OCI-LY3 (cell line): ENCODE measurements around the gene MCM3AP.
"Not testable (repeated sequence)": the region's sequence is repeated elsewhere in the genome, so short reads cannot be mapped to it uniquely, and the experiment has no call there.

ENCODE experiments used
- H2AFZ ChIP-seq: fragments of 200-600, 300-600 bp; shearing (Covaris generic); 2 replicates; pipeline ENCODE4 v1.6.0; 2014; ENCODE audit warnings: antibody characterized with exemption, low read depth, low read length
- H3K27ac ChIP-seq: fragments of 200-600, 300-600 bp; sonication (generic); 2 replicates; pipeline ENCODE4 v1.5.1; 2014; ENCODE audit warnings: mild to moderate bottlenecking, low read length, moderate library complexity, mixed read lengths
- H3K27me3 ChIP-seq: fragments of 200-600, 300-600 bp; sonication (generic); 2 replicates; pipeline ENCODE4 v1.6.1; 2014; ENCODE audit warnings: low read depth, low read length, mixed read lengths
- H3K36me3 ChIP-seq: fragments of 200-600, 300-600 bp; sonication (generic); replicated peaks from 2 replicates; pipeline ENCODE3; 2014; ENCODE audit warnings: low read depth, low read length, mixed read lengths
- H3K4me1 ChIP-seq: fragments of 300-600, 200-600 bp; sonication (generic); 2 replicates; pipeline ENCODE4 v1.6.1; 2014; ENCODE audit warnings: low read length, mixed read lengths
- H3K4me2 ChIP-seq: fragments of 200-600, 300-600 bp; sonication (generic); 2 replicates; pipeline ENCODE4 v1.6.1; 2014; ENCODE audit warnings: low read length, mixed read lengths
- H3K4me3 ChIP-seq: fragments of 300-600, 200-600 bp; sonication (generic); 2 replicates; pipeline ENCODE4 v1.5.1; 2014; ENCODE audit warnings: antibody characterized with exemption, mild to moderate bottlenecking, low read length, moderate library complexity
- H3K79me2 ChIP-seq: fragments of 300-600, 200-600 bp; shearing (Covaris generic); 2 replicates; pipeline ENCODE4 v1.6.1; 2014; ENCODE audit warnings: mild to moderate bottlenecking, low read length, mixed read lengths
- H3K9ac ChIP-seq: fragments of 300-600, 200-600 bp; shearing (Covaris generic); 2 replicates; pipeline ENCODE4 v1.6.0; 2014; ENCODE audit warnings: mild to moderate bottlenecking, low read length, moderate library complexity
- H3K9me3 ChIP-seq: fragments of 200-600, 300-600 bp; shearing (Covaris generic); 2 replicates; pipeline ENCODE4 v1.6.1; 2014; ENCODE audit warnings: low read length, mixed read lengths; ENCODE audit not compliant: insufficient read depth
- H4K20me1 ChIP-seq: fragments of 200-600, 300-600 bp; sonication (generic); 2 replicates; pipeline ENCODE4 v1.6.1; 2016; ENCODE audit warnings: low read length, mixed read lengths; ENCODE audit not compliant: insufficient read depth
- CTCF ChIP-seq: fragments of 200-600, 300-600 bp; sonication (generic); IDR thresholded peaks from 2 replicates; pipeline ENCODE4 v1.5.1; 2014; ENCODE audit warnings: antibody characterized with exemption, low read length, low read depth
- EZH2phosphoT487 ChIP-seq: fragments of 200-600 bp; shearing (Covaris generic); IDR thresholded peaks from 2 replicates; pipeline ENCODE4 v1.6.1; 2018; ENCODE audit warnings: antibody characterized with exemption, mixed run types, low read depth

MCM3AP gene

GRCh38 chr21:46245213-46245915 is 40.0 kb downstream of the MCM3AP start:
- H3K4me3 ChIP-seq: no peak overlapping the region
- H3K36me3 ChIP-seq: peaks cover 67% of the 10 kb centered on the region
- no peaks in the 10 kb centered on the region for H3K27me3 ChIP-seq
- no peak overlapping the region for H3K9ac ChIP-seq
- peaks cover 21% of the 10 kb centered on the region for H3K4me1 ChIP-seq
- H3K4me2 ChIP-seq: no peak overlapping the region
- H3K79me2 ChIP-seq: no peaks in the 10 kb centered on the region
- H3K27ac ChIP-seq: no peak overlapping the region
- H3K9me3 ChIP-seq: no peaks in the 10 kb centered on the region
- no peak overlapping the region for H2AFZ ChIP-seq
- no peaks in the 10 kb centered on the region for H4K20me1 ChIP-seq
- TF ChIP-seq EZH2phosphoT487 (no peak), CTCF (no peak)

- H3K27me3 ChIP-seq: no peaks in the 10 kb centered on the region
- H3K4me3 ChIP-seq: no peak overlapping the region
- H3K4me1 ChIP-seq: peaks cover 18% of the 10 kb centered on the region
- no peak overlapping the region for H3K4me2 ChIP-seq
- no peaks in the 10 kb centered on the region for H3K9me3 ChIP-seq
- H4K20me1 ChIP-seq: no peaks in the 10 kb centered on the region
- TF ChIP-seq EZH2phosphoT487: no peak
- no peak for TF ChIP-seq CTCF
- no peak overlapping the region for H2AFZ ChIP-seq
- H3K9ac ChIP-seq: no peak overlapping the region
- no peak overlapping the region for H3K27ac ChIP-seq
- H3K79me2 ChIP-seq: no peaks in the 10 kb centered on the region
- peaks cover 64% of the 10 kb centered on the region for H3K36me3 ChIP-seq
These were observed 40.8 kb downstream of the MCM3AP start for GRCh38 chr21:46244602-46245001.

- Histone ChIP-seq H3K79me2 (no peaks in the 10 kb centered on the region), H2AFZ (no peak overlapping the region), H3K4me3 (no peak overlapping the region), H3K9me3 (no peaks in the 10 kb centered on the region), H4K20me1 (no peaks in the 10 kb centered on the region), H3K27me3 (no peaks in the 10 kb centered on the region), H3K27ac (no peak overlapping the region), H3K9ac (no peak overlapping the region), H3K36me3 (peaks cover 69% of the 10 kb centered on the region), H3K4me2 (no peak overlapping the region), H3K4me1 (peaks cover 14% of the 10 kb centered on the region)
- TF ChIP-seq CTCF (no peak), EZH2phosphoT487 (no peak)
These were observed 41.5 kb downstream of the MCM3AP start for GRCh38 chr21:46243960-46244361.

- Histone ChIP-seq H3K4me2 (no peak overlapping the region), H4K20me1 (no peaks in the 10 kb centered on the region), H3K4me1 (peaks cover 9% of the 10 kb centered on the region), H3K79me2 (no peaks in the 10 kb centered on the region), H2AFZ (no peak overlapping the region), H3K4me3 (no peak overlapping the region), H3K27ac (no peak overlapping the region), H3K9ac (no peak overlapping the region), H3K36me3 (peaks cover 69% of the 10 kb centered on the region), H3K27me3 (no peaks in the 10 kb centered on the region), H3K9me3 (no peaks in the 10 kb centered on the region)
- TF ChIP-seq CTCF: no peak
- TF ChIP-seq EZH2phosphoT487: no peak
These were observed 42.1 kb downstream of the MCM3AP start for GRCh38 chr21:46243325-46243724.

- H3K9me3 ChIP-seq, H3K4me1 ChIP-seq, H3K4me3 ChIP-seq, H3K27ac ChIP-seq, H4K20me1 ChIP-seq, H3K9ac ChIP-seq, H3K79me2 ChIP-seq, H3K4me2 ChIP-seq, H2AFZ ChIP-seq, H3K27me3 ChIP-seq: not testable (repeated sequence)
- H3K36me3 ChIP-seq: peaks cover 64% of the 10 kb centered on the region
These were observed 43.8 kb downstream of the MCM3AP start for GRCh38 chr21:46241577-46241976.
